Breast epithelium (tissue), 4 donors: ENCODE results near the gene DYNLRB1. TPM values are rescaled to one million over a fixed set of nuclear protein-coding genes. Genes with fewer than 3 reads are reported as not detected.
"Not testable (repeated sequence)": the region's sequence is repeated elsewhere in the genome, so short reads cannot be mapped to it uniquely, and the experiment has no call there.

Experiments
- DNase-seq, 2 donors: peaks; one replicate each; pipeline ENCODE4 v3.0.0-alpha.2; 2019; ENCODE audit warnings: low spot score in 2 of 2
- H3K27ac ChIP-seq, 2 donors: fragments of 200-600 bp; sonication (generic) in 1 of 2; one replicate each; pipeline ENCODE4 v1.5.1; 2016 to 2019; ENCODE audit warnings: mild to moderate bottlenecking in 1 of 2
- H3K27me3 ChIP-seq, 2 donors: fragments of 200-600 bp; sonication (generic) in 1 of 2; one replicate each; pipeline versions ENCODE4 v1.5.1 to v1.6.0; 2017 to 2019; ENCODE audit warnings: control low read depth in 1 of 2, mild to moderate bottlenecking in 1 of 2
- H3K36me3 ChIP-seq: fragments of 200-600 bp; one replicate; pipeline ENCODE4 v1.5.1; 2019
- H3K4me1 ChIP-seq, 2 donors: fragments of 200-600 bp; sonication (generic); one replicate each; pipeline ENCODE4 v1.5.1; 2016 to 2019; ENCODE audit warnings: control low read depth in 1 of 2
- H3K4me3 ChIP-seq, 3 donors: fragments of 200-600 bp; sonication (generic); 1 replicate in 2 of 3; 2 replicates in 1 of 3; pipeline ENCODE4 v1.5.1; 2016 to 2019; ENCODE audit warnings: mild to moderate bottlenecking in 3 of 3, moderate library complexity in 2 of 3
- H3K9me3 ChIP-seq, 2 donors: fragments of 200-600 bp; sonication (generic) in 1 of 2; one replicate each; pipeline ENCODE4 v1.5.1; 2016 to 2019; ENCODE audit warnings: control low read depth in 1 of 2
- CTCF ChIP-seq, 3 donors: fragments of 450-650 bp; IDR thresholded peaks; one replicate each; pipeline ENCODE4 v1.5.1; 2016 to 2017; ENCODE audit warnings: antibody characterized with exemption in 3 of 3, mild to moderate bottlenecking in 3 of 3, moderate library complexity in 3 of 3
- POLR2A ChIP-seq: fragments of 450-650 bp; IDR thresholded peaks from one replicate; pipeline ENCODE4 v1.6.1; 2016; ENCODE audit warnings: antibody characterized with exemption, mild to moderate bottlenecking, moderate library complexity
- POLR2AphosphoS5 ChIP-seq, 3 donors: sonication (generic); formaldehyde crosslinking; IDR thresholded peaks; one replicate each; pipeline ENCODE4 v1.6.1; 2017; ENCODE audit warnings: antibody characterized with exemption in 3 of 3
- intact Hi-C: fragments of 100-400 bp; cut with DNase I; formaldehyde crosslinking; loops from one replicate; pipeline ENCODE4 v1.15.1; 2023; ENCODE audit warnings: low total_unique reads
- total RNA-seq, 3 donors: library from RNA; depleted of rRNA; stranded (reverse); fragments of >200 nt; gene quantifications; one replicate each; pipeline ENCODE4 v1.1.0, GENCODE V29; 2016

The DYNLRB1 gene
- total RNA-seq, 3 donors from 2014 or later = 77.7 to 100.0 (median 98.1) TPM

- Histone ChIP-seq H3K27ac (no peak overlapping the region), H3K4me1 (no peaks in the 10 kb centered on the region), H3K9me3 (peaks cover 0 to 2% of the 10 kb centered on the region in 2 donors), H3K36me3 (no peaks in the 10 kb centered on the region), H3K4me3 (no peak overlapping the region), H3K27me3 (no peaks in the 10 kb centered on the region)
- TF ChIP-seq POLR2A (no peak), CTCF (IDR thresholded peaks at IDR 0.05) (no peak), POLR2AphosphoS5 (IDR thresholded peaks at IDR 0.05) (no peak)
- intact Hi-C loops = no loop called here
- DNase-seq = no peak
Measured at GRCh38 chr20:34491932-34492509, 24.2 kb upstream of the DYNLRB1 start.

GRCh38 chr20:34493646-34494045 is 22.6 kb upstream of the DYNLRB1 start:
- Histone ChIP-seq H3K4me1 (no peaks in the 10 kb centered on the region), H3K9me3 (peaks cover 9 to 14% of the 10 kb centered on the region in 2 donors), H3K27ac (no peak overlapping the region), H3K27me3 (no peaks in the 10 kb centered on the region), H3K36me3 (no peaks in the 10 kb centered on the region), H3K4me3 (no peak overlapping the region)
- no peak for TF ChIP-seq POLR2A
- TF ChIP-seq CTCF (IDR thresholded peaks at IDR 0.05) = no peak
- TF ChIP-seq POLR2AphosphoS5 (IDR thresholded peaks at IDR 0.05) = no peak
- no peak for DNase-seq
- intact Hi-C loops = no loop called here

- intact Hi-C loops = no loop called here
- H3K9me3 ChIP-seq = peaks cover 9 to 18% of the 10 kb centered on the region in 2 donors
- H3K4me1 ChIP-seq = no peaks in the 10 kb centered on the region
- H3K36me3 ChIP-seq = no peaks in the 10 kb centered on the region
- H3K4me3 ChIP-seq = no peak overlapping the region
- H3K27ac ChIP-seq = no peak overlapping the region
- TF ChIP-seq POLR2A (no peak), CTCF (IDR thresholded peaks at IDR 0.05) (no peak), POLR2AphosphoS5 (IDR thresholded peaks at IDR 0.05) (no peak)
- no peaks in the 10 kb centered on the region for H3K27me3 ChIP-seq
- no peak for DNase-seq
Measured at GRCh38 chr20:34495307-34495706, 20.9 kb upstream of the DYNLRB1 start.

- TF ChIP-seq CTCF (IDR thresholded peaks at IDR 0.05) (no peak), POLR2A (no peak), POLR2AphosphoS5 (IDR thresholded peaks at IDR 0.05) (no peak)
- intact Hi-C loops = no loop called here
- Histone ChIP-seq H3K27me3 (no peaks in the 10 kb centered on the region), H3K9me3 (peaks cover 9 to 24% of the 10 kb centered on the region in 2 donors), H3K4me1 (no peaks in the 10 kb centered on the region), H3K4me3 (no peak overlapping the region), H3K27ac (no peak overlapping the region), H3K36me3 (no peaks in the 10 kb centered on the region)
- DNase-seq = no peak
Measured at GRCh38 chr20:34495916-34496315, 20.3 kb upstream of the DYNLRB1 start.

GRCh38 chr20:34497596-34497995 is 18.6 kb upstream of the DYNLRB1 start:
- DNase-seq, H3K27ac ChIP-seq, H3K27me3 ChIP-seq, H3K36me3 ChIP-seq, H3K4me3 ChIP-seq, intact Hi-C loops, H3K4me1 ChIP-seq: not testable (repeated sequence)
- H3K9me3 ChIP-seq = peaks cover 9 to 28% of the 10 kb centered on the region in 2 donors

GRCh38 chr20:34500823-34501222 is 15.4 kb upstream of the DYNLRB1 start:
- intact Hi-C loops = no loop called here
- Histone ChIP-seq H3K36me3 (no peaks in the 10 kb centered on the region), H3K9me3 (peaks cover 9 to 28% of the 10 kb centered on the region in 2 donors), H3K4me3 (no peak overlapping the region), H3K4me1 (no peaks in the 10 kb centered on the region), H3K27ac (no peak overlapping the region), H3K27me3 (no peaks in the 10 kb centered on the region)
- TF ChIP-seq POLR2A (no peak), POLR2AphosphoS5 (IDR thresholded peaks at IDR 0.05) (no peak), CTCF (IDR thresholded peaks at IDR 0.05) (no peak)
- DNase-seq = no peak
